ENCODE data around the gene BAHD1. TPM values are rescaled to one million over a fixed set of nuclear protein-coding genes. Genes with fewer than 3 reads are reported as not detected.

Gene BAHD1
- total RNA-seq, 1 experiment from 2014 or later: 11.4 TPM

DNA sequence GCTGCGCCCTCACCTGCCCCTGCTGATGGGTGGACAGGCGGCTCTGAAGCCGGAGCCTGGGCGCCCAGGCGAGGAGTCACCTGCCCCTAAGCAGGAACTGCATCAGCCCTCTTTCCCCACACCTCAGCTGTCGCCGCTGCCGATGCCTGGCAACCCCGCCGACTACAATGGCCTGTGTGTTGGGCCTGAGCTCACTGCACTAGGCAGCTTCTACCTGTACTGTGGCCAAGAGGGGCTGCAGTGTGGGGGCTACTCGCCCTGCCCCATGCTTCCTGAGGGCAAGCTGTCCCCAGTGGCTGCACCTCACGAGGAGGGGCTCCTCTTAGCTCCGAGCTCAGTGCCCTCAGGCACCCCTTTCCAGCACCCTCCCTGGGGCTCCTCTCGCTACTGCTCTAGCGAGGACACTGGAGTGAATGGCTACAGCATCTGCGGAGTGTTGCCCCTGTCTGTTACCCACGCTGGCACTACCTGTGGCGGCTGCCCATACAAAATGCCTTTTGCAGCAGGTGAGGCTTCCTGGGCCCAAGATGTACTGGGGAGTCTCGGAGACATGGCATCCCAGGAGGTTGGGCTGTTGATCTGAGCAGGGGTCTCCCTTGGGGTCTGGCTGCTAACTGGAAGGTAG lies 18.8 kb downstream of the BAHD1 start:
- H3K27ac ChIP-seq: no peak overlapping the region
- H3K9me3 ChIP-seq (replicated peaks): no peaks in the 10 kb centered on the region
- H3K4me3 ChIP-seq: no peak overlapping the region
- H3K27me3 ChIP-seq (replicated peaks): no peaks in the 10 kb centered on the region
- peaks cover 34% of the 10 kb centered on the region for H3K36me3 ChIP-seq
- DNase-seq (ENCODE audit: low read depth in 1 of 2, low spot score in 2 of 2): no peak
- peaks cover 12% of the 10 kb centered on the region for H3K4me1 ChIP-seq (replicated peaks)

DNA sequence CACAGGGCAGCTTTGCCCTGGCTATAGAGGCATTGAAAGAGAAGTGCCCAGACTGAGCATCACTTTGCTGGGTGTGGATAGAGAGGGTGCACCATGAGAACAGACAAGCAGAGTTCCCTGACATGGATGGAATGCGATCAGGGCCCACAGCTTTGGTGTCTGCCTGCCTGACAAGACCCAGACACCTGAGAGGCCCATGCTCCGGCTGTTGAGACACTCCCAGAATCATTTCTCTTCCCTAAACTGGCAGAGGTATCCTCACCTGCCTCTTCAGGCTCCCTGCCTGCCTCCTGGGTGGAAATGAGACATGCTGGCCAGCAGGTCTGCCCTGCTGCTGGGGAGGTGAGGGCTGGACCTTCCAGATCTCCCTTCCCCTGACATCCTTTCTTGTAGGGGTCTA lies 19.7 kb downstream of the BAHD1 start:
- Histone ChIP-seq H3K27ac (no peak overlapping the region), H3K4me3 (no peak overlapping the region), H3K9me3 (replicated peaks) (no peaks in the 10 kb centered on the region), H3K4me1 (replicated peaks) (peaks cover 3% of the 10 kb centered on the region), H3K27me3 (replicated peaks) (no peaks in the 10 kb centered on the region), H3K36me3 (peaks cover 43% of the 10 kb centered on the region)
- DNase-seq (ENCODE audit: low read depth in 1 of 2, low spot score in 2 of 2): no peak

DNA sequence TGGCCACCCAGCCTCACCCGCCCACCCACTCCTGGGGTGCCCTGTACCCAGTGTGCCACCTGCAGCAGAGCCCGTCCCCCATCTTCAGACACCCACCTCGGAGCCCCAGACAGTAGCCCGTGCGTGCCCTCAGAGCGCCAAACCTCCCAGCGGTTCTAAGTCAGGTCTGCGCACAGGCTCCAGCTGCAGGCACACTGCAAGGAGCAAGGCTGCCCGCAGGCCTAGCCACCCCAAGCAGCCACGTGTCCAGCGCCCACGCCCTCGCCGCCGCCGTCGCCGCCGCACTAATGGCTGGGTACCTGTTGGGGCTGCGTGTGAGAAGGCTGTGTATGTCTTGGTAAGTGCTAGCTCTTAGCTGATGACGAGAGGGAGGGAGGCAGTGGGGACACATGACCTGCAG lies 21.2 kb downstream of the BAHD1 start:
- peaks cover 54% of the 10 kb centered on the region for H3K36me3 ChIP-seq
- peaks cover 7% of the 10 kb centered on the region for H3K4me1 ChIP-seq (replicated peaks)
- H3K27ac ChIP-seq: no peak overlapping the region
- DNase-seq (ENCODE audit: low read depth in 1 of 2, low spot score in 2 of 2): no peak
- H3K9me3 ChIP-seq (replicated peaks): no peaks in the 10 kb centered on the region
- no peak overlapping the region for H3K4me3 ChIP-seq
- no peaks in the 10 kb centered on the region for H3K27me3 ChIP-seq (replicated peaks)

DNA sequence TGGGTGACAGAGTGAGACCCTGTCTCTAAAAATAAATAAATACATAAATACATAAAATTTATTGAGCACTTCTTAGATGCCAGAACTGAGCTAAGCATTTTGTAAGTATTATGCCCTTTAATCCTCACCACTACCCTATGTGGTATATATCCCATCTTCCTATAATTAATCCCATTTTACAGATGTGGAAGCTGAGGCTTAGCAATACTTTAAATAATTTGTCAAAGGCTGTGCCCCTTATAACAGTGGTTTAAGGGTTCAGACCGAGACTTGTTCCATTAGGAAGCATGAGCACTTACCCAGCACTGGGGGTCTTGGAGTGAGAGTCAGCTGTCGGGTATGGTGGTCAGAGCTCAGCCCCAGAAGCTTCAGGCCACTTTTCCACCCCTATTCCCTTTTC lies 22.5 kb downstream of the BAHD1 start:
- peaks cover 9% of the 10 kb centered on the region for H3K4me1 ChIP-seq (replicated peaks)
- H3K27ac ChIP-seq: no peak overlapping the region
- no peak overlapping the region for H3K4me3 ChIP-seq
- H3K27me3 ChIP-seq (replicated peaks): no peaks in the 10 kb centered on the region
- no peak for DNase-seq (ENCODE audit: low read depth in 1 of 2, low spot score in 2 of 2)
- H3K9me3 ChIP-seq (replicated peaks): no peaks in the 10 kb centered on the region
- peaks cover 57% of the 10 kb centered on the region for H3K36me3 ChIP-seq

DNA sequence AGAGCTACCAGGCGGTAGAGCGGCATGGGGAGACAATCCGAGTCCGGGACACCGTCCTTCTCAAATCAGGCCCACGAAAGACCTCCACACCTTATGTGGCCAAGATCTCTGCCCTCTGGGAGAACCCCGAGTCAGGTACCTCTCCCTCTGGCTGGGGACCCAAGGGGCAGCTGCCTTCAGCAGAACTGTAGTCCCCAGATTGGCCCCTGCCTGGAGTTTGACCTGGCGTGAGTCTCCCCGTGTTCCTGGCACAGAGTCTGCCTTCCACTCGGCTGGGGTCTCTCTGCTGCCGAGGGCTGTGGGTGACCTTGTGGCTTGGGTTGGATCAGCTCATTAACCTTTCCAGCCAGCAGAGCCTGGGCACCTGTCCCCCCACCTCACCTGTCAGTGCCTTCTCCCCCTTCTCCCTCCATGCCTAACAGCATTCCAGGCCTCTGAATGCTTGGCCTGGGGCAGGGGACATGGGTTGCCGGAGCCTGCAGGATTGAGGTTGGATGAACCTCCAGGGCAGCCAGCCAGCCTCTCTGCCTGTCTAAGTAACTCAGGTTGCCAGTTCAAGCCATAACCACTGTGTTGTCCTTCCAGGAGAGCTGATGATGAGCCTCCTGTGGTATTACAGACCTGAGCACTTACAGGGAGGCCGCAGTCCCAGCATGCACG lies 23.3 kb downstream of the BAHD1 start:
- H3K4me3 ChIP-seq: no peak overlapping the region
- H3K4me1 ChIP-seq (replicated peaks): peaks cover 9% of the 10 kb centered on the region
- no peaks in the 10 kb centered on the region for H3K27me3 ChIP-seq (replicated peaks)
- H3K9me3 ChIP-seq (replicated peaks): no peaks in the 10 kb centered on the region
- DNase-seq (ENCODE audit: low read depth in 1 of 2, low spot score in 2 of 2): no peak
- H3K27ac ChIP-seq: no peak overlapping the region
- peaks cover 53% of the 10 kb centered on the region for H3K36me3 ChIP-seq

DNA sequence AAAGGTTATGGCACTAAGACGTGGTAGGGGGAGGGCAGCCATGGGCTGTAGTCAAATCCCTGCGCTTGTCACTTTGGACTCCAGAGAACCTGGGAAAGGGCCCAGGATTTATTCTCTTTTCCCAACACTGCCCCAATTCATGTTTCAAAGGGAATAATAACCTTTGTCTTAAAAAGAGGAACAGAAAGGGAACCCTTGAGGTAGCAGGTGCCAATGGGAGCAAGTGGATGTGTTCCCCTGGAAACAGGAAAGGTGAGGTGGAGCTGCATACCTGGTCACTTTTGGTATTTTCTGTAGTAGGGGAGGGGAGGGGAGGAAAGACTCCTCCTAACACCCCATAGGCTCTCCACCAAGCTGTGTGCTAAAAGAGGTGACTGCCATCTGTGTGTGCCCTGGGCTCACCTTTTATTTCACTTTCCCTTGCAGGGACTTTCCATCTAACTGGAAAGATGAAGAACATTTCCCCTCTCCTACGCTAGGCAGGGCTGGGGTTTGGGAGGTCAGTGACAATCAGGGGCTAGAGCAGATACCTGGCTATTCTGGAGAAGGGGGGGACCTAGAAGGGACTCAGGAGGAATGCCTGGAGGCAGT lies 23.9 kb downstream of the BAHD1 start:
- H3K27me3 ChIP-seq (replicated peaks): no peaks in the 10 kb centered on the region
- no peak for DNase-seq (ENCODE audit: low read depth in 1 of 2, low spot score in 2 of 2)
- H3K4me3 ChIP-seq: no peak overlapping the region
- H3K27ac ChIP-seq: no peak overlapping the region
- H3K9me3 ChIP-seq (replicated peaks): no peaks in the 10 kb centered on the region
- peaks cover 10% of the 10 kb centered on the region for H3K4me1 ChIP-seq (replicated peaks)
- H3K36me3 ChIP-seq: peaks cover 46% of the 10 kb centered on the region

DNA sequence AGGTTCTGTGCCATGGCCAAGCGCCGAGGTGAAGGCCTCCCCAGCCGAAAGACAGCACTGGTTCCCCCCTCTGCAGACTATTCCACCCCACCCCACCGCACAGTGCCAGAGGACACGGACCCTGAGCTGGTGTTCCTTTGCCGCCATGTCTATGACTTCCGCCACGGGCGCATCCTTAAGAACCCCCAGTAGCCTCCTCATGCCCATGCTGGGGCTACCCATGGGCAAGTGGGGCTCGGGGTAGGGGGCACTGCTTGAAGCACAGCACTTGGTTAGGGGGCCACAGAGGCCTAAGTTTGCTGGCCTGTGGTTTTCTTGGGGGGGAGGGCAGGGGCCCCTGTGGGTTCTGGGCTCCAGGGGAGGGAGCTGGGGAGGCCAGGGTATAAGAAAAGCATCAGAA lies 25.2 kb downstream of the BAHD1 start:
- Histone ChIP-seq H3K4me3 (no peak overlapping the region), H3K27me3 (replicated peaks) (no peaks in the 10 kb centered on the region), H3K4me1 (replicated peaks) (peaks cover 20% of the 10 kb centered on the region), H3K36me3 (peaks cover 45% of the 10 kb centered on the region), H3K9me3 (replicated peaks) (no peaks in the 10 kb centered on the region), H3K27ac (no peak overlapping the region)
- no peak for DNase-seq (ENCODE audit: low read depth in 1 of 2, low spot score in 2 of 2)

DNA sequence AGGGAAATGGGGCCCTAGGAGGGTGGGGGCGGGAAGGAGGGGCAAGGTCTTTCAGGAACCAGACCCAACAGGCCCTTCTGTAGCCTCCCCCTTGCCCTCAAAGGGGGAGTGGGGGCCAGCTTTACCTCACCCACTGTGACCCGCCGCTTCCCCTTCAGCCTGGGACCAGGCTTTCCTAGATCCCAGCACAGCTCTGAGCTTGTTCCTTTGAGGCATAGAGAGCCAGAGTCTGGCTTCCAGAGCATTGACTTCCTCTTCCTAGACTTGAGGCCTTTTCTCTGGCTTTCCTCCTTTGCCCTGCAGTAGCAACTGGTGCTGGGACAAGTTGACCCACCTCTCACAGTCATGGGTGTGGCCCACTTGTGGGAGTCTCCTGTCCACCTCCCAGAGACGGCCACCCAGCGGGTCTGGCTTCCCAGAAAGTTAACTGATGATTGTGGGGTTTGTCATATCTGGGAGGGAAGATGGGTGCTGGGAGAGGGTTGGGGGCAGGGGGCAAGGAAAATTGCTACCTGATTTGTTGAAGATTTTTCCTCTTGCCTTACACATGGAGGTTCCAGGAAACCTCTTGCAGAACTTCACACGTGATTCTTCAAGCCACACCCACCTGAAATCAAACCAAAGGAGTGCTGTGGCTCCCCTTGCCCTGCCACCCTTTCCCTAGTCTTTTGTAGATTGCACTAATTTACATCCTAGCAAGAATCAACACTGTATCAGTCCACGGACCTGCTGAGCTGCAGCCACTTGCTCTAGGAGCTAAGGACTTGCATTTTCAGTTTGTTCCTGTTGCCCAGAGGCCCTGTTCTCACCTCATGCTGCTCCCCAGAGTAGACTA lies 25.9 kb downstream of the BAHD1 start:
- DNase-seq (ENCODE audit: low read depth in 1 of 2, low spot score in 2 of 2): no peak
- Histone ChIP-seq H3K4me3 (no peak overlapping the region), H3K36me3 (peaks cover 51% of the 10 kb centered on the region), H3K27ac (no peak overlapping the region), H3K27me3 (replicated peaks) (no peaks in the 10 kb centered on the region), H3K9me3 (replicated peaks) (no peaks in the 10 kb centered on the region), H3K4me1 (replicated peaks) (peaks cover 25% of the 10 kb centered on the region)

DNA sequence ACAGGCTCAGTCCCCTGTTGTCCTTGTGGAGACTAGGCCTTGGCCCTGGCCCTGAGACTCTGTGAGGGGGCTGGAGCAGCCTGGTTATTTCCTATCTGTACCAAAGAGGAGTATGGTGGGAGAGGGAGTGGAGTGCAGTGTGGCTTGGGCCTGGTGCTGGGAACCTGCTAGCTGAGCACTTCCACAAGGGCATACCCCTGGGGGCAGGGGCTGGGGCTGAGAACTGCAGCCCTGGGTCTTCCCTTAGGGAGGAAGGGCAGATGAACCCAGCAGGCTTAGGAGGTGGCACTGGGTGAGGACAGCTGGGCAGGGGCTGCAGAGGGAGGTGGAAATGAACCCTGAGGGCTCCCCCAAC lies 26.5 kb downstream of the BAHD1 start:
- no peak for DNase-seq (ENCODE audit: low read depth in 1 of 2, low spot score in 2 of 2)
- Histone ChIP-seq H3K9me3 (replicated peaks) (no peaks in the 10 kb centered on the region), H3K27me3 (replicated peaks) (no peaks in the 10 kb centered on the region), H3K4me3 (no peak overlapping the region), H3K36me3 (peaks cover 51% of the 10 kb centered on the region), H3K27ac (no peak overlapping the region), H3K4me1 (replicated peaks) (peaks cover 31% of the 10 kb centered on the region)

DNA sequence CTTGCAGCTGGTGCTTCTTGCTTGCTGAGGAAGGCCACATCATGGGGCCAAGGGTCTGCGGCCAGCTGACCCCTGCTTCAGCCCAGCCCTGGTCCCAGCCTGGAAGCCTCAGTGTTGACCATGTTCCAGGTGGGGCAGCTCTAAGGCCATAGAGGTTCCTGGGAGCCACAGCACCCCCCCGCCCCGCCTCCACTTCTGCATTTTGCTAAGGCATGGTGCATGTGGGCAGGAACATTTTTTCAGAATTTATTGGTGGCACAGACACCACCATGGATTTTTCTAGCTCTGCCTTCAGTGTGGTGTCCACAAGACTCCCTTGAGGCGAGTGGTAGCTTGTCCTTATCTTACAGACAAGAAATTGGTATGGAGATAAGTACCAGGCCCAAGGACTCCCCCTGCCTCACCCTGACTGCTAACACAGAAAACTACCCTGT lies 28.2 kb downstream of the BAHD1 start:
- Histone ChIP-seq H3K9me3 (replicated peaks) (no peaks in the 10 kb centered on the region), H3K27ac (no peak overlapping the region), H3K27me3 (replicated peaks) (no peaks in the 10 kb centered on the region), H3K36me3 (peaks cover 44% of the 10 kb centered on the region), H3K4me3 (no peak overlapping the region), H3K4me1 (replicated peaks) (peaks cover 37% of the 10 kb centered on the region)
- DNase-seq (ENCODE audit: low read depth in 1 of 2, low spot score in 2 of 2): no peak

DNA sequence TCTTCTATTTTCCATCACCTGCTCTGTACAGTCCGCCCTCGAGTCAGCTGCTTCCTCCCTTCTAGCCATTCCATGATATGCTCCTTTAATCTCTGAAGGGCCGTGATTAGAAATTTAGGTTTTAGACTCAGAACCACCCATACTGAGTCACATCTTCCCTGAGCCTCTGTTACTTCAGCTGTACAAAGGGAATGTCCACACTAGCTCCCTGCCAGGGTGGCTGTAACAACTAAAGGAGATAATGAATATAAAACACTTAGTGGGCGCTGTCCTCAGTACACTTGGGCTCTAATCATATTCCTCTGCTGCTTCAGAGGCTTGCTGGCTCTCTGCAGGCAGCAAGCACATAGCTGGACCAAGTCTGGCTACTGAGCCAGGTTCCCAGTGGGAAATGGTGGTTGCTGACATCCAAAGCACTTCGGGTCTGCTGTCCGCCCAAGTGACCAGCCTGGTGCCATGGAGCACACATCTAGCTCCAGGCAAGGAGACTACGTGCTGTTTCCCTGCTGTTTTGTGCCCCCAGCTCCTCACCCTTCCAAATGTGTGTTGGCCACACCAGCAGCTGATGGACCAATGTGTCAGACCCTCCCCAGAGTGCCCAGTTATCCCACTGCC lies 29.1 kb downstream of the BAHD1 start:
- Histone ChIP-seq H3K27me3 (replicated peaks) (no peaks in the 10 kb centered on the region), H3K9me3 (replicated peaks) (no peaks in the 10 kb centered on the region), H3K36me3 (peaks cover 34% of the 10 kb centered on the region), H3K27ac (peak overlapping the region; percentile 74), H3K4me3 (no peak overlapping the region), H3K4me1 (replicated peaks) (peaks cover 37% of the 10 kb centered on the region)
- DNase-seq (ENCODE audit: low read depth in 1 of 2, low spot score in 2 of 2): peak in 1 of 2 experiments; percentile 12

DNA sequence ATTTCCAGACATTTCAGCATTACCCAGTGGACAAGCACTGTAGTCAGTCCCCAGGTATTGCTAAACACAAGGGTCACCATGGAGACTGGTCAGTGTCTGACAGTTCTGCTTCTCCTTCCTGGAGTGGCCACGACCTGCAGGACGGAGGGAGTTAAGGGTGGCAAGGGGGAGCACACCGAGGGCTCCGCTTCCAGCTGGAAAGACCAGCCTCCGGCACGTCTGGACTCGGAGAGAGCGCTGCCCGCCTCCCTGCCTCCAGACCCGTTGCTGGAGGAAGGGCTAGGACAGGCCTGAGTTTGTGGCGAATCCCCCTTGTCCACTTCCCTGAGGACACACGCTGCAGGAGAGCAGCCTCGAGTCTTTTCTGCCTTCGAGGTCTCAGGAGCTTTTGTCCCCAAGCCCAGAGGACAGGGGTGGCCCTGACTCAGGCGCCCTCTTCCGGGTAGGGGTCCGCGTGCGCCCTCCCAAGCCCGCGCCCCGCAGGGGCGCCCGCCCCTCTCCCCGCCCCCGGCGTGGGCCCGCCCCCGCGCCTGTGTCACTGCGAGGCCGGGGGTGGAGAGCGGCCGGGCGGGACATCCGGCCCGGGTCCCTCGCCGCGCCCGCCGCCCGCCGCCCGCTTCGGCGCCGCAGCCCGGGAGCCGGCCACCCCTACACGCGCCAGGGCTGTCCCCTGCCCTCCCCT lies 29.8 kb downstream of the BAHD1 start, which contains the start of gene CHST14:
TSS of gene CHST14 (plus strand) at position 562 of the 682 bp plus-strand sequence. CDS start 230 bp downstream, outside the sequence.
- peak; percentile 63 to 68 for DNase-seq (ENCODE audit: low read depth in 1 of 2, low spot score in 2 of 2)

More for the DNA sequence above, 29.8 kb downstream of the BAHD1 start, which contains the start of gene CHST14:
- Histone ChIP-seq H3K4me3 (peak within 1 kb of the TSS; percentile 73), H3K9me3 (replicated peaks) (no peaks in the 10 kb centered on the region), H3K36me3 (peaks cover 28% of the 10 kb centered on the region), H3K27me3 (replicated peaks) (no peaks in the 10 kb centered on the region), H3K4me1 (replicated peaks) (peaks cover 37% of the 10 kb centered on the region), H3K27ac (peak within 1 kb of the TSS; percentile 74)

Measured in SJSA1 (cell line).